ENCODE data around the gene DLX6.

Gene DLX6

DNA sequence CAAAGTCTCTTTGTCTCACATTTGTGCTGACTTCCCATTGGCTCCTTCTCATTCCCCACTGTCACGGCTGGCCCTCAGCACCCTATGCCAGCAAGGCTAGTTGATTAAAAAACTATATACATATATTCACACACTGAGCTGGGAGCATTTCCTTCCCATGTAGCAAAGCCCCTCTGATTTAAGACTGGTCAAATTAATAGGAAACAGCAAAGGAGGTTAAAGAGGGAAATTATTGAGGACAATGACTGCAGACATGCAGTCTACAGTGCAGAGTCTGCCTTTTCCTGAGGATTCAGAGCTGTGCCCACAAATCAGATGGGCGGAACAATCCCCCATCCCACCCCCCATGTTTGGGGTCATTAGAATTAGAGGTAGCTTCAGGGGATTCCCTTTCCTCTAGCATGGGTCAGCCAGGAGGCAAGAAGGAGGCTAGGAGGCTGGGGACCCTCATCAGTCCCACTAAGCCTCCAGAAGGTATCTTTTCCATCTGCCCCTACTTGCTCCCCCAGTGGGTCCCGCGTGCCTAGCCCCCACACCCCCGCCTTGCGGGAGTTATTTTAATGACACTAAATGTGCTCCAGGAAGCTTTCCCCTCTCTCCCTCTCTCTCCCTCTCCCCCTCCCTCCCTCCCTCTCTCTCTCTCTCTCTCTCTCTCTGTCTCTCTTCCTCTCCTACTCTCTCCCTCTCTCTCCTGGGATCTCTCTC, 9.8 kb upstream of the DLX6 start:
- DNase-seq (ENCODE audit: low read depth, low spot score): no peak

DNA sequence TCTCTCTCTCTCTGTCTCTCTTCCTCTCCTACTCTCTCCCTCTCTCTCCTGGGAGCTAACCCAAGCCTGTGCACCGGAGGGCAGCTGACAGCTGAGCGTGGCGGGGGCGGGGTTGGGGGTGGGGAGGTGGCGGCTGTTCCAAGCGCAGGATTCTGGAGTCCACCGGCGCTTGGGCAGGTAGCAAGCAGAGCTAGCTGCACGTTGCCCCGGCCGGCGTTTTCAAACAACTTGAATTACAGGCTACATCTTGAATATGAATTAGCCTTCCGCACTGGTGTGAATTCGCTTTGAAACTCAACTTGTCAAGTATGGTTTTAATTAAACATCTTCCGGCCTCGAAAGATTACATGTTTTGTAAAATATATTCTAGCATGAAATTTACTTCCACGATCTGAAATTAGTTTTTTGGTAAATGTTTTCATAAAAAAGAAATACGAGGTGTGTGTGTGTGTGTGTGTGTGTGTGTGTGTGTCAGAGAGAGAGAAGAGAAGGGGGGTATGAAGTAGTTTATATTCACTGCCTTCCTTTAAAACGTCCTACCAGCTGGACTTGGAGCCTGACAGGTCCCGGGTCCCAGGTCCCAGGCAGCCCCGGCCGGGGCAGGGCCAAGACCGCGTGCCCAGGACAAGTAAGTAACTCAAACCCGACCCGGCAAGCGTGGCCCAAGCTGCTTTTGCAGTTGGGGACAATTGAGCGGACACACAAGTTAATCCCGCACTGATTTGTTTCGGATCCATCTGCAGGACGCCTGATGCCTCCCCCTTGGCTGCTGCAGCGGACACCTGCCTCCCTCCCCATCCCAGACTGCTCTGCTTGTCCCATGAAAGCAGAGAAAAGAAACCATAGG, 9.0 kb upstream of the DLX6 start:
- DNase-seq (ENCODE audit: low read depth, low spot score): no peak

DNA sequence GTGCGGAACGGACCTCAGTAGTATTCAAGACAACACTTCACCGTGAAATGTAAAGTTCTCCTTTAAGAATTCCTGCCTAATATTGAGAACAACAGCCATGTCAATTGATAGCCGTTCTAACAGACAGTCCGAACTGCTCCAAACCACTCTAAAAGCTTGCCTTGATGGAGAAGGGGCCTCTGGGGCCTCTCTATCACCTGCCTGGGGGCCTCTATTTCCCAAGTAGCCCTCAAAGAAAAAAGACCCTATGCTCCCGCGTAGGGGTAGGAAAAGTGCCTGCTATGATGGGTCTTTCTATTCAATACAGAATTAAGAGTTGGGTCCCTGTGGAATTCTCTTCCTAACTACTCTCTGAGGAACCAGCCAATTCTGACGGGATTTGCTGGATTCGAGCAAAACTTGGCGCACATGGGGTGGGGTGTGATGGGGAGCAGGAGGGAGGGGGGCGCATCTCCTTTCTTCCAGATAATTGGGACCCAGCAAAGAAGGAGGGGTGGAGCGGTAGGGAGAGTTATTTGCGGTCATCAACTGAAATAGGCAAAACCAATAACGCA, 8.3 kb upstream of the DLX6 start:
- DNase-seq (ENCODE audit: low read depth, low spot score): no peak

DNA sequence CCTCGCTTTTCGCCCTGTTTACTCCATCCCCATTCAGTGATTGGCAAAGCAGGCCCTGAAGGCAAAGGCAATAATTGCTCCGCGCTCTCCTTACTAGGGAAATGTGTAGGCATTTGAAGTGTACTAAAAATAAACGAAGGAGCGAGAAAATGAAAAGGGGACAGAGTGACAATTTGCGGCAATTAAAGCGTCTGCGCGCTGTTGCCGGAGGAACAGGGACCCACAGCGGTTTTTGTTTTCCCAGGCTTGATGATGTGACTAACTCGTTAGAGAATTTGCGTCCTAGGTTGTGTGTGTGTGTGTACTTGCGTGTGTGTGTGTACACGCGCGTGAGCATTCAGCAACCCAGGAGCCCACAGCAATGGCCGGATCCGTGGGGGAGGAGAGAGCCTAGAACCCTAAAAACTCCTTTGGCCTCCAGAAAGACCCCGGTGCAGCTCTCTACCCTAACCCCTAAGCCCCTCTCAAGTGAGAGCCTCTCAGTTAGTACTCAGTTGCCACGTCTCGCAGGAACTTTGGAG, 7.8 kb upstream of the DLX6 start:
- no peak for DNase-seq (ENCODE audit: low read depth, low spot score)

DNA sequence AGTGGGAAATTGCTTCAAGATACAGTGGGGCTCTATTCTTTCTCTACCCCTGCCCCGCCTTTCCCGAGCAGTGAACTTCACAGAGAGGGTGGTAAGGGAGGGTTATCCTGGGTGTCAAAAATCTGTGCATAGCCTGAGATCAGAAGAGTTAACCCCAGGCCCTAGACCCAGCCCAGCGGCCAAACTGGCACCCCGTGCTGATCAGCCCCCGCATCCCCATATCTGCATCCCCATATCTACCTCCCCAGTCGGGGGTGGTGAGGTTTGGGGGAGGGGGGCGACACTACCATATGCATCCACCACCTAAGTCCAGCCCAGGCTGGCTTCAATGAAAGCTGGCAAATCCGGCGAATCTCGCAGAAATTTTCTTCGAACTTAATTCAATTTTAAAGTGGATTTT, 7.0 kb upstream of the DLX6 start:
- no peak for DNase-seq (ENCODE audit: low read depth, low spot score)

DNA sequence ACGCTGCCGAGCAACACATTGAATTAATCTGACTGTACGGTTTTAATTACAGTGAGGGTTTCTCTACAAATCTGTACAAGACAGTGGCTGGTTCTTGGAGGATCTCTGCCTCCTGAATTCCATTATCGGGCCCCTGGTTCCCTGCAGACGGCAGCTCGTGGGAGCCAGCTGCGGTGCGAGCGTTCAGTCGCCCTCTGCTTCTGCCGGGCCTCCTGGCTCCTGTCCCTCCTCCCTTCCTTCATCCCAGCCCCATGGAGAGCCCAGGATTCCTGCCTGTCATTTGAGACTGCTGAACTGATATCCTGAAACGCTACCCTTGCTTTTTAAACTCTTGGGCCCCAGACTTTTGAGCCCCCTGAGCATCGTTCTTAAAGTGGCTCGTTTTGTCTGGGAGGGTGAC, 6.6 kb upstream of the DLX6 start:
- DNase-seq (ENCODE audit: low read depth, low spot score): no peak

DNA sequence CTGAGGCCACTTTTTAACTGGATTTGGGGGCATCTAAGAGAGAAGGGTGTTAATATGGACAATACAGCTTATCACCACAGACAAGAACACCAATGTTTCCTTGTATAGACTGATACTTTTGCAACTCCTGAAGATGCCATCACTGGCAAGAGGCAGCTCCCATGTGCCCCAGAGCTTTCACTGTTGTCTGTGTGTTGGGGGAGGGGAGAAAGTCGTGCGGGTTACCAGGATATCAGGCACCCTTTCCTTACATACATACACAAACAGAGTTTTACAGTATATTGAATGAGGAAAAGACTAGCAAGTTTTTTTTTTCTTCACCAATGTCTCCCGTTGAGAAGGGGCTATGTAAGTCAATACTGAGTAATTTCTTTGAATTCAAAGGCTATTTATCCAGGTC, 4.1 kb upstream of the DLX6 start:
- DNase-seq (ENCODE audit: low read depth, low spot score): no peak

DNA sequence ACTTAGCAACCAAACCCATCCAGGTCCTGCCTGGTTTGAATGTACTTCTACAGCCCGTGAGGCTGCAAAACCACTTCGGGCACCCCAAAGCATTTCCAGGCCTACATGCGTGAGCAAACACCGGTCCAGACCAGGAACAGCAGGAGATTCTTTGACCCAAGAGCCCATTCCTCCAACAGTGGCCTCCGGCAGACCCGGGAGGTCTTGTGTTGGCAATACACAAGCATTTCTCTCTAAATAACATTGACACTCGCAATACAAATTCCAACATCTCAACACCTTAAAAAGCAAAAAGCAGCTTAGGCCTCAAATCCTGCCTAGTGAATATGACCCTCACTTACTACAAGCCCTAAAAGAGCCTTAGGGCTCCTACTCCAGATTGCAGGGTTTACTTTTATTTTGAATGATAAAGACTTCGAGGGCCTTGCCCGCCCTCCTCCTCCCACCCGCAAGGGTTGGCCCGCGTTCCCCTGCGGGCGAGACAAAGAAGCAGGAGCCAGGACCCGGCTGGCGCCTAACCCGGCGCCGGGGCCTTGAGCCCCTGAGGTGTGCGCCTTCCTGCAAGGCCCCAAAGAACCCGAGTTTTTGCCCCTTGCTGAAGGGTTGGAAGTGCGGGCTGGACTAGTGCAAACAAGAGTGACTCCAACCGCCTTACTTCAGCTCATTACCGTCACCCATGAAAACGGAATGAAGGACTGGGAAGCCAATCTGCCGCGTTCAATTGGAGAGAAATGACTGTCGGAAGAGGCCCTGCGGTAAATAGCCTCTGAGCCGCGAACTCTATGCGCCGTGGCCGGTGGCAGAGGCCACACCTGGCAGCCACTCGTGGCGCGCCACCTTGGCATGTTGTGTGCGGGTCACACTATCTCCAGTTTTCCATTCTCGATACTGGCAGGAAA, 3.4 kb upstream of the DLX6 start:
- no peak for DNase-seq (ENCODE audit: low read depth, low spot score)

DNA sequence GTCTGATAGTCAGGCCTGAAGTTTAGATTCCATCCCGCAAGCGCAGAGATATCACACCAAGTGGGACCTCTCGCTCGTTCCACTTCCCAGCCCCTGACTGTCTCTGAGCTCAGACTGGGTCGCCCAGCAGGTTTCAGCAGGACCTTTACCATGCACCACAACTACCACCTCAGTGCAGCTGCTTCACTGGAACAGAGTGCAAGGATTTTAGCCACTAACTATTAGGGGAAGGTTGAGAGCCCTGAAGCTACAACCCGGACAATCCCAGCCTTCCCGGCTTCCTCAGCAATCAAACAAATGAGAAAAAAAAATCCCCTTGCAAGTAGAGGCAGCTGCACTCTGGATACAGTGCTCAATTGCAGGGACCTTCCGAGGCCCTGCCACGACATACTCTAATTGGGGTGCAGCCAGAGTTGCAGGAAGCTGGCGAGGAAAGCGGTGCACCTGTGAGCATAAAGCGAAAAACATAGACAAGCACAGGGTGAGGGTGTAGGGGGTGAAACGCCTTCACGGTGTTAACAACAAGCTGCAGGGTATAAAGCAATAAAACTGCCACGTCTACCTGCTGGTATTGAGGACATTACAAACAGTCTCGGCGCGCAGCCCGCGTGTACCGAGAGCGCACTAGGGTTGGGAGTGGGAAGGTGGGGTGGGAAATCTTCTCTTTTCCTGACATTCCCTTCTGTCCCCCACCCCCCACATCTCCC, 2.6 kb upstream of the DLX6 start:
- DNase-seq (ENCODE audit: low read depth, low spot score): no peak

DNA sequence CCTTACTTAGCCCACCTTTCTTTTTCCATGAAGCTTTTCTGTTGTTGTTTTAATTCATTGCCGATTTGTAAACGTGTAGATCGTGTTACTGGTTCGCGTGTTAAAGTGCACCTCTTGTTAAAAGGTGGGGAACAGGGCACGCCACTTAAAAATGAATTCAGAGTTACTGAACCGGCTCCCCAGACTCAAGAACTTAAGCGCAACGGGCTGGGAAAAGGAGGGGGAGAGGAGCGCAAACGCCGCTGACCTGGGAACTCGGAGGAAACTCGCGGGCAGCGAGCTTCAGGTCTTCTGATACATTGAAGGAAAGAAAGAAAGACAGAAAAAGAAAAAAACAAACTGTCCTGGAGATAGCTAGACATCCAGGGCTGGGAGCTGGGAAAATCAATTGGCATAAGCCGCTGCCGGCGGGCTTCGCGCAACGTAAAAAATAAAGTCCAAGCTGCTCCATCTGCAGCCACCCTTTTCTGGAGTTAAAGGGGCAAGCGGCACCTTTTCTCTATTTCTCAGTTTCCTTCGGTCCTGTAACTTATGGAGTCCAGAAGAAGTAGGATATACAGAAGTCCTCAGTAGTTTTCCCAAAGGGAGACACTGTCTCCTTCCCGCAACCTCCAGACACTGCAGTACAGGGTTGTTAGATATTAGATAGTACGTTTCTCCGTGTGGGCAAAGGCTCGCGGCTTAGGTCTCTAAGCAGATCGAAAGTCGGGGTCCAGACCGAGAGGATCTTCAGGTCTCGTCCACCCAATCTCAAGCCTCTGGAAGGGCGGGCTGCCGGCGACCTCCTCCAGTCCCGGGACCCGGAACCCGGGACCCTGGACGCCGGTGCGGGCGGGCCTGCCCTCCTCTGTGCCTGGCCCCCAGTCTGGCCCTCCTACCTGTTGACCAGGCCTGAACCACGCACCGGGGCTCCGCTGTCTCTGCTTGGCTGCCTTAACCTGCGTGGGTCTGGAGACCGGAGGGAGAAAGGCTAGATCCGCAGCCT, 1.8 kb upstream of the DLX6 start:
- no peak for DNase-seq (ENCODE audit: low read depth, low spot score)

DNA sequence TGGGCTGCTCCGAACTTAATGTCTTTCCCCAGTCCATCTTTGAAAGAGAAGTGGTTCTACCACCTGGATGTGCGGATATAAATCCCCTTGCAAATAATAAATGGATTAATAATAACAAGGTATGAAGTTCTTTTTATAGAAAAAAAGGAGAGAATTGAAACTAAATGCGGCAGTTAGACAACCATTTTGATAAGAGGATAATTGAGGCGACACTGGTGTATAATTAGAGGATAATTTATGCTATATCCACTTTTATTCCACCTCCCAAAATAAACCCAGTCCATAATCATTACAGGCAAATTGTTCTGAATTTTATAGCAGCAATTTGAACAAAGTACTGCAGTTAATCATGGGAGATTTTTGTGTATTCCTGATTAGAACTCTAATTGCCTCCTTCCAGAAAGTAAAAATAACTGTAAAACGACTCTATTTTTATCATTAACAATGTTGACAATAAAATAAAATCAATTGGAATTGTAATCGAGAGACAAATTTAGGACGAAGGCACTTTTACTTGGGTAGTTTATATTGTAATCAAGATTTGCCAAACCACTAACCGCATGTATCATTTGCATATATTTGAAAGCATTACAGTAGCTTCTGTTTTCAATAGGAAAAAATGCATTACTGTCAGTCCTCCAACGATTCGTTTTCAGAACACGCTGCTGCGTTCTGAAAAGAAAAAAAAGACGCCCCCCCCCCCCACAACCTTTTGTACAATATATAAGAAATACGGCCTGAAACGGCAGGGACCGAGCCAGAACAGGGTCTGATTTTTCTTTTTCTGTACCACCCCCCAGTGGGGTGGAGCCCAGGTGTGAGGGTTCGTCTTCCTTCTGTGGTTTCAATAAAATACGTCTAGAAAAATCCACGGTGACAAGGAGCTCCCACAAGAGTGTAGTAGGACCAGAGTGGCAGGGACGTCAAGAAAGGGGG, 838 bp upstream of the DLX6 start:
- no peak for DNase-seq (ENCODE audit: low read depth, low spot score)

DNA sequence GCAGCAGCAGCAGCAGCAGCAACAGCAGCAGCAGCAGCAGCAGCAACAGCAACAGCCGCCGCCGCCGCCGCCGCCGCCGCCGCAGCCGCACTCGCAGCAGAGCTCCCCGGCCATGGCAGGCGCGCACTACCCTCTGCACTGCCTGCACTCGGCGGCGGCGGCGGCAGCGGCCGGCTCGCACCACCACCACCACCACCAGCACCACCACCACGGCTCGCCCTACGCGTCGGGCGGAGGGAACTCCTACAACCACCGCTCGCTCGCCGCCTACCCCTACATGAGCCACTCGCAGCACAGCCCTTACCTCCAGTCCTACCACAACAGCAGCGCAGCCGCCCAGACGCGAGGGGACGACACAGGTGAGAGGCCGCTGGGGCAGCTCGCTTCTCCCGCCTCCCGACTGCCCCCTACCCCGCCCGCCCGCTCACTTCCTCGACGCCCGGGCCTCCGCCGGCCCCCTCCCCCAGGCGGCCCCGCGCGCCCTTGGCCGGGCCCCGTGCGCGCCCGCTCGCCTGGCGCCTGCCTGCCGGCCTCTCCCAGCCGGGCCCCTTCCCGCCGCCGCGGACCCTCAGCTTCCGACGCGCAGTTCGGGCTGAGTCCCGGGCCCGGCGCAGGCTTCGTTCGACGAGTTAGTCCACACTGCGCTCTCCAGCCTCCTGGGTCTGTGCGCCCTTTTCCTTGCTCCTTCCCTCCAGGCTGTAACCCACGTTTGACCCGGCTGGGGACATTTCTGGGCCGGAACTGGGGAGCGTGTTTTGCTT, 882 bp downstream of the DLX6 start:
- no peak for DNase-seq (ENCODE audit: low read depth, low spot score)

DNA sequence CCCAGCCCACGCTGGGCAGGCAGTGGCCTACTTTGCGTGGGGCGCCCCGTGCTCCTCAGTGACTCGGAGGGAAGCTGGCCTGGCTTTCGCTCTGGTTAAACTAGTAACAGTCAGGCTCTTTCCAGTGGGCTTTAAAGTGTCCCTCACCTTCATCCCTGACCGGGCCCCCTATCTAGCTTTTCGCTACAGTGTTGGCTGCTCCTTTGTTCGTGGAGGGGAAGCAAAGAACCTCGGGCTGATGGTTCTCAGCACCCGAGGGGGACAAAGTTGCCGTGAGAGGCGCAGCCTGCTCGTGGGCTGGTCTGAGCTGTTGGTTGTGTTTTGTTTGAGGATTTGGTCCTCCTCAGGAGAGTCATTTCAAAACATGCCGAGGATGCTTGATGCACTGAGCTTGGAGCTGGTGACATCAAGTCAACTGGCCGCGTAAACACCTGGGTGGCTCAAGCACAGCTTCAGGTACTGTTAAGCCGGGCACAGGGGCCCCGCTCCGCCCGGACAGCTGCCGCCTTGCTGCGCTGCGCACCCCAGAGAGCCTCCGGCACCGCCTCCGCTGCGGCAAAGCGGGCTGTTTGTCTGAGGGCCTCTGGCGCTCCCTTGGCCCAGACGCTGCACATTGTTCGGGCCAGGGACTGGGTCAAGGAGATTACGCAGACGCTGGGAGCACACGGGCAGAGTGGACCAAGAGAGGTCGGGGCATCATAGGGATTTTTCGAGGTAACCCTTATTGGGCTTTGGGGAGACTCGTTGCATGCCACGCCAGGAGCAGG, 1.6 kb downstream of the DLX6 start:
- DNase-seq (ENCODE audit: low read depth, low spot score): no peak

DNA sequence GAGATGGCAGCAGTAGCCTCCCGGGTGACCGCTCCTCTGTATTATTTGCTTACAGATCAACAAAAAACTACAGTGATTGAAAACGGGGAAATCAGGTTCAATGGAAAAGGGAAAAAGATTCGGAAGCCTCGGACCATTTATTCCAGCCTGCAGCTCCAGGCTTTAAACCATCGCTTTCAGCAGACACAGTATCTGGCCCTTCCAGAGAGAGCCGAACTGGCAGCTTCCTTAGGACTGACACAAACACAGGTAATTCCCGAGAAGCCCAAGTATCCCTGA, 2.2 kb downstream of the DLX6 start:
- DNase-seq (ENCODE audit: low read depth, low spot score): no peak

DNA sequence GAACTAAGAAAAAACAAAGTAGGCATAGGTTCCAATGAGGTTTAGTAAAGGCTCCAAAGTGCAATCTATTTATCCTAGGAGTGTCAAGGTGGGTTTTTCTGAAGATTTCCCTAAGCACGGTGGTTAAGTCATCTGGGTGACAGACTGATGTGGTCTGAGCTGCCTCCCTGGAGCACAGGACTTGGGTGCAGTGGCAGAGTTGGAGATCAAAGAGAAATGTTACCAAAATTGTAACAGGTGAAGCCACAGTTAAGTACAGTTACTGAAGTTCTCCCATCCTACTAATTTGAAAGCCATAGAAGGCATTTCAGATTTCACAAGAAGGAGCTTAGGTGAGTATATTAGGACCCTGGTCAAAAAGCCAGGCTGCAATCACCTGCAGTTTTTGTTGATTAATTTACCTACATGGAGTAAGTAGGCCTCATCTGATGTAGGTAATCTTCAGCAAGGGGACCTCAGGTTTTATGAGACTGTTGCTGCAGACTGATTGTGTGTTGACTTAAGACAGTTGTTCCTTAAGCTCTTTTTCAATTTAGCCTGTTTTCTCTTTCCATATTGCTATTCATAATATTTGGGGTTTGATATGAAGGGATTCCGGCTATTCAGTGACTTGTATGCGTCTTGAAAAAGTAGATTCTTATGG, 3.0 kb downstream of the DLX6 start:
- no peak for DNase-seq (ENCODE audit: low read depth, low spot score)

DNA sequence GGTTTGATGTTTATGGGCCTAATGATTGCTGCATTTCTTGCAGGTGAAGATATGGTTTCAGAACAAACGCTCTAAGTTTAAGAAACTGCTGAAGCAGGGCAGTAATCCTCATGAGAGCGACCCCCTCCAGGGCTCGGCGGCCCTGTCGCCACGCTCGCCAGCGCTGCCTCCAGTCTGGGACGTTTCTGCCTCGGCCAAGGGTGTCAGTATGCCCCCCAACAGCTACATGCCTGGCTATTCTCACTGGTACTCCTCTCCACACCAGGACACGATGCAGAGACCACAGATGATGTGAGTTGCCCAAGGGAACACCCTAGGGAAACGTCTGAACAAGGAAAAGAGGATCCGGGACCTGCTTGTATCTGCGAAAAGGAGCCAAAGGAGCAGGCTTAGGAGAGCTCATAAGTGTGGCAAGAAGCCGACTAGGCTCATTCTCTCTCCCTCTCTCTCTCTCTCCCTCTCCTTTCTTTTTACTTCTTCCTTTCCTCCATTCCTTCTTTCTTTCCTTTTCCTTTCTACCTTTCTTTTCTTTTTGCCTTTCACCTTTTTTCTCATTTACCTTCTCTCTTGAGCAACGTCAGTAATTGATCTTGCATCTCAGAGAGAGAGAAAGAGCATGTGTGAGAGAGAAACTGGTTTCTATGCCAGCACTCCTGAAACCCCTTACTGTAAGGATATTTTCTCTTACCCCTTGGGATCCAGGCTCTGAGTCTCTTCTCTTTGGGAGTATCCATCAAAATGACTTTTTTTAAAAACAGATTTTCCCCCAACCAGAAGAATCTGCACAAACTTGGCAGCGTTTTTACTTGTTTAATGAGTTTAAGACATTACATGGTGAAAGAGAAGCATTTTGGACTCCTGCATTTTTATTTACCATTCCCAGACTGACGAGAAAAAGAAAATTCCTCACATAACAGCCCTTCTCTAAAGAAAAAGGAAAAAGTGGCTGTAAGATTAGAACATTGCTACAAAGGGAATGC, 4.7 kb downstream of the DLX6 start:
- no peak for DNase-seq (ENCODE audit: low read depth, low spot score)

Data from iPS DF 19.7 (cell line).